ENCODE measurements around the gene CDCA3. TPM values are rescaled to one million over a fixed set of nuclear protein-coding genes. Genes with fewer than 3 reads are reported as not detected.
"Not testable (repeated sequence)": the region's sequence is repeated elsewhere in the genome, so short reads cannot be mapped to it uniquely, and the experiment has no call there.

Gene CDCA3
- total and polyA plus RNA-seq, 8 donors, result 0.08 to 1.2 (median 0.73) TPM

DNA sequence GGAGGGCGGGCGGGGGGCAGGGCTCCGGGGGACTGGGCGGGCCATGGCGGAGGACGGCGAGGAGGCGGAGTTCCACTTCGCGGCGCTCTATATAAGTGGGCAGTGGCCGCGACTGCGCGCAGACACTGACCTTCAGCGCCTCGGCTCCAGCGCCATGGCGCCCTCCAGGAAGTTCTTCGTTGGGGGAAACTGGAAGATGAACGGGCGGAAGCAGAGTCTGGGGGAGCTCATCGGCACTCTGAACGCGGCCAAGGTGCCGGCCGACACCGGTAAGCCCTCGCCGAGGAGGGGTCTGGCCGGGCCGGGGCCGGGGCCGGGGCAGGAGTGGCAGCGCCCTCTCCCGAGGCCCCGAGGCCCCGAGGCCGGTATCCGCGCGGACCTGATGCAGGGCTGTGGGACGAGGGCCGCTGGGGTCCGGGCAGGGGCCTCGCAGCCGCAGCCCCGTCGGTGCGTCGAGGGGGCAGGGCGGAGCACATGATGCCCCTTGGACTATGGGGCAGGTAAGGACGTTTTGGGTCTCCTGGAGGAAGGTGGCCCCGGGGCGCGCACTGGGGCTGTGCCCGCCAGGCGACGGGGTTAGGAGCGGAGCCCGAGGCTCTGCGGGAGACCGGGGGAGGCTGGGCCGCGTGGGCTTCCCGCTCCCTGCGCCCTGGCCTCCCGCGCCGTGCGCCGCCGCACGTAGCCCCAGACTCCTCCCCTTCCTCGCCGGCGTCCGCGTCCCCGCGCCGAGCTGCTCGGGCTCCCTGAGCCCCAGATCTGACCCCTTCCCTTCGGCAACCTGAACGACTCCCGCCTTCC, 16.5 kb upstream of the CDCA3 start, which contains the start of gene TPI1:
Gene TPI1, plus strand, starts transcription at position 119 of the 798 bp plus-strand sequence. Its CDS starts 36 bp downstream, at position 155.
- ATAC-seq (peak; percentile 86 to 90 (median 88)), FAIRE-seq (no peak), DNase-seq (peak; percentile 80 to 94 (median 89))
- Histone ChIP-seq H3K27ac (peak within 1 kb of the TSS; percentile 82 to 99 (median 92)), H3K4me3 (peak within 1 kb of the TSS; percentile 91 to 100 (median 98)), H3K27me3 (no peaks in the 10 kb centered on the region), H3K9me3 (no peaks in the 10 kb centered on the region), H3K36me3 (peaks cover 0 to 13% (median 0%) of the 10 kb centered on the region in 3 donors), H3K4me1 (peaks cover 9 to 27% (median 14%) of the 10 kb centered on the region in 3 donors)
- 0% methylated on average over 53 to 86 of the region's 86 CpGs for WGBS, 2 donors
- intact Hi-C loops (cut with DNase I), result no loop called here
- TF ChIP-seq, protein P1, sequence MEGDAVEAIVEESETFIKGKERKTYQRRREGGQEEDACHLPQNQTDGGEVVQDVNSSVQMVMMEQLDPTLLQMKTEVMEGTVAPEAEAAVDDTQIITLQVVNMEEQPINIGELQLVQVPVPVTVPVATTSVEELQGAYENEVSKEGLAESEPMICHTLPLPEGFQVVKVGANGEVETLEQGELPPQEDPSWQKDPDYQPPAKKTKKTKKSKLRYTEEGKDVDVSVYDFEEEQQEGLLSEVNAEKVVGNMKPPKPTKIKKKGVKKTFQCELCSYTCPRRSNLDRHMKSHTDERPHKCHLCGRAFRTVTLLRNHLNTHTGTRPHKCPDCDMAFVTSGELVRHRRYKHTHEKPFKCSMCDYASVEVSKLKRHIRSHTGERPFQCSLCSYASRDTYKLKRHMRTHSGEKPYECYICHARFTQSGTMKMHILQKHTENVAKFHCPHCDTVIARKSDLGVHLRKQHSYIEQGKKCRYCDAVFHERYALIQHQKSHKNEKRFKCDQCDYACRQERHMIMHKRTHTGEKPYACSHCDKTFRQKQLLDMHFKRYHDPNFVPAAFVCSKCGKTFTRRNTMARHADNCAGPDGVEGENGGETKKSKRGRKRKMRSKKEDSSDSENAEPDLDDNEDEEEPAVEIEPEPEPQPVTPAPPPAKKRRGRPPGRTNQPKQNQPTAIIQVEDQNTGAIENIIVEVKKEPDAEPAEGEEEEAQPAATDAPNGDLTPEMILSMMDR (IDR thresholded peaks at IDR 0.05), result no peak

DNA sequence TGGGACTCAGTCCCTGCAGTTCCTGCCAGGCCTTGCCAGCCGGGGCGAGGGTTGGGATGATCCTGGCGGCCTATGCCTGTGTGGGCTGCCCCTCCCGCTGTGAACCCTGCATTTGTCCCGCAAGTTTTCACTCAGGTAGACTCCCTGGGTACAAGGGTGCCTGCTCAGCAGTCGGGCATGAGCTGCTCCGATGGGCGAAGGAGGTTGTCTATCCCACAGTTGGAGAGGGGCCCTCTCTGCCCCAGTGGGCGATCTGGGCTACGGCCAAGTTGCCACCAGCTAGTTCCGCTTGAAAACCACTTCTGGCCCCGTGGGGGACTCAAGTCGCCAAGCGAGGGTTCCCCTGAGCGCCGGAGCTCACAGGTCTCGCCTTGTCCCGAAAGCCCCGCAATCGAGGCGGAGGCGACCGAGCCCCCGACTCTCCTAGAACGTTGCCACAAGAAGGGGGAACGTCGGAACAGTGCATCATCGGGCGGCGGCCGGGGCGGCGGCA, 15.9 kb upstream of the CDCA3 start:
- intact Hi-C loops (cut with DNase I), result no loop called here
- Histone ChIP-seq H3K9me3 (no peaks in the 10 kb centered on the region), H3K4me1 (peaks cover 6 to 25% (median 14%) of the 10 kb centered on the region in 3 donors), H3K4me3 (peak overlapping the region; percentile 91 to 100 (median 98)), H3K27ac (peak overlapping the region; percentile 82 to 99 (median 92)), H3K36me3 (peaks cover 0 to 13% (median 0%) of the 10 kb centered on the region in 3 donors), H3K27me3 (no peaks in the 10 kb centered on the region)
- FAIRE-seq, result no peak
- ATAC-seq, result peak; percentile 4 to 22 (median 9)
- 1 to 2% methylated on average over 33 of the region's 33 CpGs for WGBS, 2 donors
- TF ChIP-seq, protein P1 (IDR thresholded peaks at IDR 0.05), result no peak
- DNase-seq, result peak in 1 of 6 donors; percentile 37

DNA sequence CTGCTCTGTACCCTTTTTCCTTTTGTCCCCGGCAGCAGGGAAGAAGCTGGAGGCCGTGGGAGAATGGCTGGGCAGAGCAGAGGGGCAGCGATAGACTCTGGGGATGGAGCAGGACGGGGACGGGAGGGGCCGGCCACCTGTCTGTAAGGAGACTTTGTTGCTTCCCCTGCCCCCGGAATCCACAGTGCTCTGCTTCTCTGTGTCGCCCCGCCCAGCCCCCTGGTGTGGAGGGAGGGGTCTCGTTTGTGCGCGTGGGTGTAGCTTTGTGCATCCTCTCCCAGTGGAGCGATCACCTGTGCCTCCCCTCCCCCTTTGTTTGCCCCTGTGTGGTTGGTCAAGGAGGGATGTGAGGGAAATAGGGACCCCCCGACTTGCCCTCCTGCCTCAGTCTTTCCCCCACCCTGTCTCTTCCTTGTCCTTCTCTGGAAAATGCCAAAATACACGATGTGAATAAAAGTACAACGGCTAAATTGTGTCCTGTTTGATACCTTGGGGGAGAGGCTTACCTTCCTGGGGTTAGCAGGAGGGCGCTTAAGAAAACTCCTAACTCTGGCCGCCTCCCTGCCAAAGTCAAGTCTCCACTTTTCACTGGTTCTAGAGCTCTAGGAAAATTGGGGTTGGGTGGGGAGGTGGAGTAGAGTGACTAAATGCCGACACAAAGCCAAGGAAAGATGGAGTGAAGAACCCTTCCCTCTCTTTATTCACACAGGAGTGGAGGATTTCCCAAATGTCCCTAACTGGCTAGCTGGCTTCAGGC, 15.3 kb upstream of the CDCA3 start:
- Histone ChIP-seq H3K27ac (peak overlapping the region in 3 of 4 donors; percentile 90 to 99 (median 95)), H3K36me3 (peaks cover 0 to 18% (median 0%) of the 10 kb centered on the region in 3 donors), H3K27me3 (no peaks in the 10 kb centered on the region), H3K9me3 (no peaks in the 10 kb centered on the region), H3K4me3 (peak overlapping the region in 2 of 4 donors; percentile 100), H3K4me1 (peaks cover 0 to 19% (median 14%) of the 10 kb centered on the region in 3 donors)
- WGBS, 2 donors, result 73 to 75% methylated on average over 18 to 19 of the region's 19 CpGs
- no peak for ATAC-seq
- intact Hi-C loops (cut with DNase I), result no loop called here
- DNase-seq, result peak in 2 of 6 donors; percentile 57 to 78
- TF ChIP-seq, protein P1 (IDR thresholded peaks at IDR 0.05), result no peak
- no peak for FAIRE-seq

DNA sequence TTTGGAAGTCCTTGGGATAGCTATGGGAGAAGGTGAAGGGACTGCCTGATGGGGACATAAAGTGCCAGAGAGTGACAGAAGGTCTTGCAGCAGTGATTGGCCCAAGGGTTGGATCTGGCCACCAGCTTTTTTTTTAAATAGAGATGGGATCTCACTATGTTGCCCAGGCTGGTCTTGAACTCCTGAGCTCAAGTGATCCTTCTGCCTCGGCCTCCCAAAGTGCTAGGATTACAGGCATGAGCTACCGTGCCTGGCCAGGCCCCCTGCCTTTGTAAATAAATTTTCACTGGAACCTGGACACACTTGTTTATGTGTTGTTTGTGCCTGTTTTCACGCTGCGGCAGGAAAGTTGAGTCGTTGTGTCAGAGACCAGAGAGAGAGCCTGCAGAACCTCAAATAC, 14.2 kb upstream of the CDCA3 start:
- H3K27ac ChIP-seq; FAIRE-seq; intact Hi-C loops (cut with DNase I); H3K4me3 ChIP-seq; H3K9me3 ChIP-seq; ATAC-seq; H3K27me3 ChIP-seq: not testable (repeated sequence)
- Histone ChIP-seq H3K4me1 (peaks cover 0 to 15% (median 14%) of the 10 kb centered on the region in 3 donors), H3K36me3 (peaks cover 0 to 19% (median 0%) of the 10 kb centered on the region in 3 donors)
- peak in 1 of 6 donors; percentile 17 for DNase-seq
- 93 to 94% methylated on average over 5 of the region's 5 CpGs for WGBS, 2 donors
